GM23338 (cell line): ENCODE measurements around the gene ZNF816. TPM values are rescaled to one million over a fixed set of nuclear protein-coding genes. Genes with fewer than 3 reads are reported as not detected.

Experiments
- ATAC-seq: fragments of 200-7000 bp; cut with Tn5 transposase; 3 replicates; pipeline ENCODE4 v1.9.1; 2020
- DNase-seq: peaks from one replicate; pipeline ENCODE4 v3.0.0-alpha.2; 2015; ENCODE audit warnings: low spot score
- H2AFZ ChIP-seq: fragments of 200-600 bp; sonication (generic); 2 replicates; pipeline ENCODE4 v1.8.0; 2016; ENCODE audit warnings: antibody characterized with exemption, mild to moderate bottlenecking, moderate library complexity
- H3F3A ChIP-seq: fragments of 200-600 bp; sonication (generic); replicated peaks from 2 replicates; pipeline ENCODE4 v1.8.0; 2017; ENCODE audit warnings: antibody characterized with exemption, mixed run types, low read depth
- H3K27ac ChIP-seq: fragments of 200-600 bp; sonication (generic); 2 replicates; pipeline ENCODE4 v1.6.1; 2016; ENCODE audit warnings: low read depth
- H3K27me3 ChIP-seq: fragments of 200-600 bp; sonication (generic); 2 replicates; pipeline ENCODE4 v1.8.0; 2016; ENCODE audit warnings: mild to moderate bottlenecking, mixed run types, moderate library complexity; ENCODE audit not compliant: insufficient read depth
- H3K36me3 ChIP-seq: fragments of 200-600 bp; sonication (generic); 2 replicates; pipeline ENCODE4 v1.8.0; 2016; ENCODE audit warnings: mild to moderate bottlenecking; ENCODE audit not compliant: insufficient read depth
- H3K4me1 ChIP-seq: fragments of 200-600 bp; sonication (generic); 2 replicates; pipeline ENCODE4 v1.8.0; 2016; ENCODE audit warnings: mild to moderate bottlenecking, moderate library complexity; ENCODE audit not compliant: insufficient read depth
- H3K4me2 ChIP-seq: fragments of 200-600 bp; sonication (generic); 2 replicates; pipeline ENCODE4 v1.7.1; 2017; ENCODE audit warnings: mixed run types
- H3K4me3 ChIP-seq: fragments of 200-600 bp; sonication (generic); 2 replicates; pipeline ENCODE4 v1.6.1; 2016; ENCODE audit warnings: mixed run types
- H3K79me2 ChIP-seq: fragments of 200-600 bp; sonication (generic); replicated peaks from 2 replicates; pipeline ENCODE4 v1.8.0; 2017; ENCODE audit warnings: mild to moderate bottlenecking; ENCODE audit not compliant: insufficient read depth
- H3K9me2 ChIP-seq: fragments of 200-600 bp; sonication (generic); 2 replicates; pipeline ENCODE4 v1.8.0; 2017; ENCODE audit not compliant: insufficient read depth
- H4K20me1 ChIP-seq: fragments of 200-600 bp; sonication (generic); replicated peaks from 2 replicates; pipeline ENCODE4 v1.8.0; 2017; ENCODE audit warnings: mild to moderate bottlenecking; ENCODE audit not compliant: insufficient read depth
- H3K27ac Mint-ChIP-seq: 2 replicates; pipeline ENCODE4 v1.8.0; 2020; ENCODE audit warnings: inconsistent platforms, mild to moderate bottlenecking, moderate library complexity, mixed read lengths
- H3K27me3 Mint-ChIP-seq: 3 replicates; pipeline ENCODE4 v1.8.0; 2022; ENCODE audit warnings: low read depth, mild to moderate bottlenecking, moderate library complexity, mixed read lengths, inconsistent platforms; ENCODE audit not compliant: insufficient read depth, poor library complexity
- H3K36me3 Mint-ChIP-seq: 3 replicates; pipeline ENCODE4 v1.8.0; 2021; ENCODE audit warnings: low read depth, mild to moderate bottlenecking, inconsistent platforms, moderate library complexity, mixed read lengths
- H3K4me1 Mint-ChIP-seq: 3 replicates; pipeline ENCODE4 v1.8.0; 2020; ENCODE audit warnings: mild to moderate bottlenecking, inconsistent platforms, mixed read lengths
- H3K4me3 Mint-ChIP-seq: 3 replicates; pipeline ENCODE4 v1.8.0; 2021; ENCODE audit warnings: moderate library complexity, mild to moderate bottlenecking, inconsistent platforms, mixed read lengths
- H3K9me3 Mint-ChIP-seq: 3 replicates; pipeline ENCODE4 v1.8.0; 2020; ENCODE audit warnings: moderate library complexity, mild to moderate bottlenecking, inconsistent platforms, mixed read lengths
- CREB1 ChIP-seq: fragments of 250-450 bp; sonication (Bioruptor Pico); IDR thresholded peaks from 2 replicates; pipeline ENCODE4 v1.5.0; 2020; ENCODE audit warnings: low read depth, mild to moderate bottlenecking, moderate library complexity
- EZH2 ChIP-seq: fragments of 200-600 bp; sonication (generic); IDR thresholded peaks from one replicate; pipeline ENCODE4 v1.8.0; 2017; ENCODE audit warnings: antibody characterized with exemption, mild to moderate bottlenecking, low read depth; ENCODE audit not compliant: unreplicated experiment
- EZH2phosphoT487 ChIP-seq: fragments of 200-600 bp; sonication (generic); IDR thresholded peaks from one replicate; pipeline ENCODE4 v1.8.1; 2018; ENCODE audit warnings: antibody characterized with exemption; ENCODE audit not compliant: unreplicated experiment
- JUNB ChIP-seq: IDR thresholded peaks from one replicate; pipeline ENCODE4 v1.6.1; 2016; ENCODE audit warnings: antibody characterized with exemption; ENCODE audit not compliant: unreplicated experiment
- NANOG ChIP-seq: IDR thresholded peaks from 2 replicates; pipeline ENCODE4 v1.6.1; 2016; ENCODE audit warnings: antibody characterized with exemption, borderline replicate concordance
- POLR2AphosphoS5 ChIP-seq: IDR thresholded peaks from 2 replicates; pipeline ENCODE4 v1.6.1; 2016; ENCODE audit warnings: antibody characterized with exemption, low read depth
- ZNF114 ChIP-seq: fragments of 250-450 bp; sonication (Bioruptor Pico); IDR thresholded peaks from 2 replicates; pipeline ENCODE4 v1.5.0; 2020; ENCODE audit warnings: mild to moderate bottlenecking, moderate library complexity
- ZNF331 ChIP-seq: fragments of 250-450 bp; sonication (Bioruptor Pico); IDR thresholded peaks from 2 replicates; pipeline ENCODE4 v1.5.0; 2020; ENCODE audit warnings: low read depth, mild to moderate bottlenecking, moderate library complexity
- polyA plus RNA-seq: library from polyadenylated mRNA; unstranded; fragments of >200 nt; fragmentation: Nextera tagmentation; extraction: Ambion mirVana; gene quantifications from 2 replicates; pipeline ENCODE4 v1.2.1, GENCODE V29; 2016
- total RNA-seq: library from RNA; depleted of rRNA; stranded (reverse); fragments of >200 nt; shearing (Covaris generic); gene quantifications from 2 replicates; pipeline ENCODE4 v1.2.3, GENCODE V29; 2014
- TF ChIP-seq, protein P1 (sequence below): IDR thresholded peaks from 2 replicates; pipeline ENCODE4 v1.6.1; 2016; ENCODE audit warnings: antibody characterized with exemption
- TF ChIP-seq, protein P2 (sequence below): IDR thresholded peaks from one replicate; pipeline ENCODE4 v1.6.1; 2018; ENCODE audit warnings: antibody characterized with exemption; ENCODE audit not compliant: unreplicated experiment
- TF ChIP-seq, protein P3 (sequence below): fragments of 250-450 bp; sonication (Bioruptor Pico); IDR thresholded peaks from 2 replicates; pipeline ENCODE4 v1.5.0; 2020; ENCODE audit warnings: mild to moderate bottlenecking, moderate library complexity

Gene ZNF816
- total and polyA plus RNA-seq, 2 experiments from 2014 or later: 7.0 to 9.5 TPM

DNA sequence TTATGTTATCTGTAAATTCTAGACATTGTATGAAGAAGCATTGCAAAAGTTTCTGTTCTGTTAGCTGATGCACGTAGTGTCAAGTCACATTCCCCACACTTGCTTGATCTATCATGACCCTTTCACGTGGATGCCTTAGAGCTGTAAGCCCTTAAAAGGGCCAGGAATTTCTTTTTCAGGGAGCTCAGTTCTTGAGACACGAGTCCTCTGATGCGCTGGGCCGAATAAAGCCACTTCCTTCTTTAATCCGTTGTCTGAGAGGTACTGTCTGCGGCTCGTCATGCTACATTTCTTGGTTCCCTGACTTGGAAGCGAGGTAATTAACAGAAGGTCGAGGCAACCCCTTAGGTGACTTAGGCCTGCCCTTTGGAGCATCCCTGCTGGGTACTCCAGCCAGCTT, 5.8 kb downstream of the ZNF816 start (continued):
- TF ChIP-seq ZNF331 (CRISPR knock-in tag) (no peak), NANOG (no peak), POLR2AphosphoS5 (no peak)
- TF ChIP-seq, protein P1, sequence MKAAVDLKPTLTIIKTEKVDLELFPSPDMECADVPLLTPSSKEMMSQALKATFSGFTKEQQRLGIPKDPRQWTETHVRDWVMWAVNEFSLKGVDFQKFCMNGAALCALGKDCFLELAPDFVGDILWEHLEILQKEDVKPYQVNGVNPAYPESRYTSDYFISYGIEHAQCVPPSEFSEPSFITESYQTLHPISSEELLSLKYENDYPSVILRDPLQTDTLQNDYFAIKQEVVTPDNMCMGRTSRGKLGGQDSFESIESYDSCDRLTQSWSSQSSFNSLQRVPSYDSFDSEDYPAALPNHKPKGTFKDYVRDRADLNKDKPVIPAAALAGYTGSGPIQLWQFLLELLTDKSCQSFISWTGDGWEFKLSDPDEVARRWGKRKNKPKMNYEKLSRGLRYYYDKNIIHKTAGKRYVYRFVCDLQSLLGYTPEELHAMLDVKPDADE: no peak

DNA sequence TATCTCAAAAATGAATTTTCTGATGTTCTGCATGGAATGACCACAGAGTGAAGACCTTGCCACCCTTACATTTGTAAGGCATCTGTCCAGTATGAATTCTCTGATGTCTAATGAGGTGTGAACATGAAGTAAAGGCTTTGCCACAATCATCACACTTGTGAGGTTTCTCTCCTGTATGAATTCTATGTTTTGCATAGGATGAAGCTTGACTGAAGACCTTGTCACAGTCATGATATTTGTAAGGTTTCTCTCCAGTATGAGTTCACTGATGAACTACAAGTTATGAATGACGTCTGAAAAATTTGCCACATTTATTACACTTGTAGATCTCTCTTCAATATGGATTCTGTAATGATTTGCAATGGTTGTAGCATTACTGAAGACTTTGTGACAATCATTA, 13.3 kb downstream of the ZNF816 start:
- Histone ChIP-seq H3K36me3 (peaks cover 47% of the 10 kb centered on the region), H3K9me2 (no peaks in the 10 kb centered on the region; the same call in 1 of the 2 replicates), H3F3A (peaks cover 8% of the 10 kb centered on the region; the same call in 1 of the 2 replicates), H4K20me1 (no peaks in the 10 kb centered on the region), H3K27ac (no peak overlapping the region), H3K4me3 (no peak overlapping the region), H3K4me2 (no peak overlapping the region), H2AFZ (no peak overlapping the region), H3K4me1 (peaks cover 17% of the 10 kb centered on the region), H3K79me2 (no peaks in the 10 kb centered on the region), H3K27me3 (no peaks in the 10 kb centered on the region)
- H3K27ac Mint-ChIP-seq: no peak overlapping the region
- ATAC-seq: no peak
- H3K4me3 Mint-ChIP-seq: no peak overlapping the region
- H3K27me3 Mint-ChIP-seq: peaks cover 7% of the 10 kb centered on the region
- peaks cover 67% of the 10 kb centered on the region for H3K36me3 Mint-ChIP-seq
- H3K4me1 Mint-ChIP-seq: peaks cover 18% of the 10 kb centered on the region
- H3K9me3 Mint-ChIP-seq: peaks cover 65% of the 10 kb centered on the region
- DNase-seq: no peak
- TF ChIP-seq ZNF331 (CRISPR knock-in tag) (no peak), CREB1 (no peak), POLR2AphosphoS5 (no peak), EZH2 (no peak), JUNB (no peak), NANOG (no peak), EZH2phosphoT487 (no peak), ZNF114 (CRISPR knock-in tag) (no peak)
- TF ChIP-seq, protein P1: no peak
- TF ChIP-seq, protein P2, sequence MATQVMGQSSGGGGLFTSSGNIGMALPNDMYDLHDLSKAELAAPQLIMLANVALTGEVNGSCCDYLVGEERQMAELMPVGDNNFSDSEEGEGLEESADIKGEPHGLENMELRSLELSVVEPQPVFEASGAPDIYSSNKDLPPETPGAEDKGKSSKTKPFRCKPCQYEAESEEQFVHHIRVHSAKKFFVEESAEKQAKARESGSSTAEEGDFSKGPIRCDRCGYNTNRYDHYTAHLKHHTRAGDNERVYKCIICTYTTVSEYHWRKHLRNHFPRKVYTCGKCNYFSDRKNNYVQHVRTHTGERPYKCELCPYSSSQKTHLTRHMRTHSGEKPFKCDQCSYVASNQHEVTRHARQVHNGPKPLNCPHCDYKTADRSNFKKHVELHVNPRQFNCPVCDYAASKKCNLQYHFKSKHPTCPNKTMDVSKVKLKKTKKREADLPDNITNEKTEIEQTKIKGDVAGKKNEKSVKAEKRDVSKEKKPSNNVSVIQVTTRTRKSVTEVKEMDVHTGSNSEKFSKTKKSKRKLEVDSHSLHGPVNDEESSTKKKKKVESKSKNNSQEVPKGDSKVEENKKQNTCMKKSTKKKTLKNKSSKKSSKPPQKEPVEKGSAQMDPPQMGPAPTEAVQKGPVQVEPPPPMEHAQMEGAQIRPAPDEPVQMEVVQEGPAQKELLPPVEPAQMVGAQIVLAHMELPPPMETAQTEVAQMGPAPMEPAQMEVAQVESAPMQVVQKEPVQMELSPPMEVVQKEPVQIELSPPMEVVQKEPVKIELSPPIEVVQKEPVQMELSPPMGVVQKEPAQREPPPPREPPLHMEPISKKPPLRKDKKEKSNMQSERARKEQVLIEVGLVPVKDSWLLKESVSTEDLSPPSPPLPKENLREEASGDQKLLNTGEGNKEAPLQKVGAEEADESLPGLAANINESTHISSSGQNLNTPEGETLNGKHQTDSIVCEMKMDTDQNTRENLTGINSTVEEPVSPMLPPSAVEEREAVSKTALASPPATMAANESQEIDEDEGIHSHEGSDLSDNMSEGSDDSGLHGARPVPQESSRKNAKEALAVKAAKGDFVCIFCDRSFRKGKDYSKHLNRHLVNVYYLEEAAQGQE: no peak
- TF ChIP-seq, protein P3, sequence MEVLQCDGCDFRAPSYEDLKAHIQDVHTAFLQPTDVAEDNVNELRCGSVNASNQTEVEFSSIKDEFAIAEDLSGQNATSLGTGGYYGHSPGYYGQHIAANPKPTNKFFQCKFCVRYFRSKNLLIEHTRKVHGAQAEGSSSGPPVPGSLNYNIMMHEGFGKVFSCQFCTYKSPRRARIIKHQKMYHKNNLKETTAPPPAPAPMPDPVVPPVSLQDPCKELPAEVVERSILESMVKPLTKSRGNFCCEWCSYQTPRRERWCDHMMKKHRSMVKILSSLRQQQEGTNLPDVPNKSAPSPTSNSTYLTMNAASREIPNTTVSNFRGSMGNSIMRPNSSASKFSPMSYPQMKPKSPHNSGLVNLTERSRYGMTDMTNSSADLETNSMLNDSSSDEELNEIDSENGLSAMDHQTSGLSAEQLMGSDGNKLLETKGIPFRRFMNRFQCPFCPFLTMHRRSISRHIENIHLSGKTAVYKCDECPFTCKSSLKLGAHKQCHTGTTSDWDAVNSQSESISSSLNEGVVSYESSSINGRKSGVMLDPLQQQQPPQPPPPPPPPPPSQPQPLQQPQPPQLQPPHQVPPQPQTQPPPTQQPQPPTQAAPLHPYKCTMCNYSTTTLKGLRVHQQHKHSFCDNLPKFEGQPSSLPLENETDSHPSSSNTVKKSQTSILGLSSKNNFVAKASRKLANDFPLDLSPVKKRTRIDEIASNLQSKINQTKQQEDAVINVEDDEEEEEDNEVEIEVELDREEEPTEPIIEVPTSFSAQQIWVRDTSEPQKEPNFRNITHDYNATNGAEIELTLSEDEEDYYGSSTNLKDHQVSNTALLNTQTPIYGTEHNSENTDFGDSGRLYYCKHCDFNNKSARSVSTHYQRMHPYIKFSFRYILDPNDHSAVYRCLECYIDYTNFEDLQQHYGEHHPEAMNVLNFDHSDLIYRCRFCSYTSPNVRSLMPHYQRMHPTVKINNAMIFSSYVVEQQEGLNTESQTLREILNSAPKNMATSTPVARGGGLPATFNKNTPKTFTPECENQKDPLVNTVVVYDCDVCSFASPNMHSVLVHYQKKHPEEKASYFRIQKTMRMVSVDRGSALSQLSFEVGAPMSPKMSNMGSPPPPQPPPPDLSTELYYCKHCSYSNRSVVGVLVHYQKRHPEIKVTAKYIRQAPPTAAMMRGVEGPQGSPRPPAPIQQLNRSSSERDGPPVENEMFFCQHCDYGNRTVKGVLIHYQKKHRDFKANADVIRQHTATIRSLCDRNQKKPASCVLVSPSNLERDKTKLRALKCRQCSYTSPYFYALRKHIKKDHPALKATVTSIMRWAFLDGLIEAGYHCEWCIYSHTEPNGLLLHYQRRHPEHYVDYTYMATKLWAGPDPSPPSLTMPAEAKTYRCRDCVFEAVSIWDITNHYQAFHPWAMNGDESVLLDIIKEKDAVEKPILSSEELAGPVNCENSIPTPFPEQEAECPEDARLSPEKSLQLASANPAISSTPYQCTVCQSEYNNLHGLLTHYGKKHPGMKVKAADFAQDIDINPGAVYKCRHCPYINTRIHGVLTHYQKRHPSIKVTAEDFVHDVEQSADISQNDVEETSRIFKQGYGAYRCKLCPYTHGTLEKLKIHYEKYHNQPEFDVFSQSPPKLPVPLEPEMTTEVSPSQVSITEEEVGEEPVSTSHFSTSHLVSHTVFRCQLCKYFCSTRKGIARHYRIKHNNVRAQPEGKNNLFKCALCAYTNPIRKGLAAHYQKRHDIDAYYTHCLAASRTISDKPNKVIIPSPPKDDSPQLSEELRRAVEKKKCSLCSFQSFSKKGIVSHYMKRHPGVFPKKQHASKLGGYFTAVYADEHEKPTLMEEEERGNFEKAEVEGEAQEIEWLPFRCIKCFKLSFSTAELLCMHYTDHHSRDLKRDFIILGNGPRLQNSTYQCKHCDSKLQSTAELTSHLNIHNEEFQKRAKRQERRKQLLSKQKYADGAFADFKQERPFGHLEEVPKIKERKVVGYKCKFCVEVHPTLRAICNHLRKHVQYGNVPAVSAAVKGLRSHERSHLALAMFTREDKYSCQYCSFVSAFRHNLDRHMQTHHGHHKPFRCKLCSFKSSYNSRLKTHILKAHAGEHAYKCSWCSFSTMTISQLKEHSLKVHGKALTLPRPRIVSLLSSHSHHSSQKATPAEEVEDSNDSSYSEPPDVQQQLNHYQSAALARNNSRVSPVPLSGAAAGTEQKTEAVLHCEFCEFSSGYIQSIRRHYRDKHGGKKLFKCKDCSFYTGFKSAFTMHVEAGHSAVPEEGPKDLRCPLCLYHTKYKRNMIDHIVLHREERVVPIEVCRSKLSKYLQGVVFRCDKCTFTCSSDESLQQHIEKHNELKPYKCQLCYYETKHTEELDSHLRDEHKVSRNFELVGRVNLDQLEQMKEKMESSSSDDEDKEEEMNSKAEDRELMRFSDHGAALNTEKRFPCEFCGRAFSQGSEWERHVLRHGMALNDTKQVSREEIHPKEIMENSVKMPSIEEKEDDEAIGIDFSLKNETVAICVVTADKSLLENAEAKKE (CRISPR knock-in tag): no peak
